ENCODE measurements around the gene IL1RAP. TPM values are rescaled to one million over a fixed set of nuclear protein-coding genes. Genes with fewer than 3 reads are reported as not detected.

Gene IL1RAP
- total and polyA plus RNA-seq, 9 of the 15 experiments (the other 6 are each of a cell fraction or from before 2014, with no cell fraction given): 0.23 to 1.8 (median 0.88) TPM

GRCh38 chr3:190495354-190495753 lies 18.5 kb upstream of the IL1RAP start:
- Histone ChIP-seq H3K79me2 (ENCODE audit: control insufficient read depth, insufficient read depth, low read length) (no peaks in the 10 kb centered on the region), H4K20me1 (replicated peaks; ENCODE audit: control insufficient read depth, insufficient read depth, low read length) (no peaks in the 10 kb centered on the region), H3K9me3 (replicated peaks; ENCODE audit: control insufficient read depth, insufficient read depth, low read depth, low read length) (0 out of 2 replicates have a peak, but pooled peaks cover 2% of the 10 kb centered on the region), H3K9ac (ENCODE audit: insufficient read depth in 1 of 2, low read depth in 2 of 2, low read length in 2 of 2) (no peak overlapping the region), H3K4me3 (no peak overlapping the region), H3K4me1 (replicated peaks in 1 of 2; ENCODE audit: control insufficient read depth in 2 of 2, insufficient read depth in 2 of 2, low read length in 2 of 2) (no peaks in the 10 kb centered on the region), H3K27me3 (ENCODE audit: control insufficient read depth in 2 of 2, insufficient read depth in 2 of 2, low read length in 2 of 2) (no peaks in the 10 kb centered on the region), H3K36me3 (ENCODE audit: control insufficient read depth, insufficient read depth, low read length) (no peaks in the 10 kb centered on the region), H3K9me1 (ENCODE audit: control insufficient read depth, insufficient read depth, low read length) (no peaks in the 10 kb centered on the region), H3K27ac (ENCODE audit: extremely low read depth, low read depth, low read length) (no peak overlapping the region), H3K4me2 (ENCODE audit: insufficient read depth, low read length) (no peak overlapping the region), H2AFZ (ENCODE audit: low read depth, low read length) (no peak overlapping the region)
- ATAC-seq (no peak), FAIRE-seq (no peak), DNase-seq (ENCODE audit: extremely low read depth in 1 of 4, low spot score in 3 of 4) (no peak)
- CTCF ChIA-PET (ENCODE audit: low intra/inter-chr PET ratio): no interaction called here
- BruUV-seq (replicated peaks): no TSS peak
- intact Hi-C loops (cut with micrococcal nuclease): no loop called here
- no peak for TF ChIP-seq SMARCA4 (IDR thresholded peaks at IDR 0.05)
- TF ChIP-seq ASH1L (IDR thresholded peaks at IDR 0.05; ENCODE audit: borderline replicate concordance, low read depth, partially characterized antibody): no peak
- TF ChIP-seq TFAP4 (CRISPR knock-in tag; IDR thresholded peaks at IDR 0.05; ENCODE audit: borderline replicate concordance): no peak
- no peak for TF ChIP-seq HSF4 (CRISPR knock-in tag; IDR thresholded peaks at IDR 0.05; ENCODE audit: borderline replicate concordance)
- TF ChIP-seq THRAP3 (IDR thresholded peaks at IDR 0.05; ENCODE audit: borderline replicate concordance): no peak
- TF ChIP-seq NR2C2 (CRISPR knock-in tag; IDR thresholded peaks at IDR 0.05): no peak
- TF ChIP-seq NR2C2 (tag; IDR thresholded peaks at IDR 0.05): no peak
- no peak for TF ChIP-seq ZBTB2 (IDR thresholded peaks at IDR 0.05)
- TF ChIP-seq RBM15 (IDR thresholded peaks at IDR 0.05; ENCODE audit: insufficient read depth, low read length): no peak
- TF ChIP-seq CTCF (IDR thresholded peaks at IDR 0.05 in 2 of 3, conservative IDR thresholded peaks at IDR 0.05 in 1 of 3; ENCODE audit: insufficient read depth in 2 of 3, low read depth in 1 of 3, low read length in 3 of 3): no peak
- in situ Hi-C loops (cut with MboI): no loop called here
- POLR2A ChIA-PET: no interaction called here
